Measurements from ENCODE around the gene ICE2.
"Not testable (repeated sequence)": the region's sequence is repeated elsewhere in the genome, so short reads cannot be mapped to it uniquely, and the experiment has no call there.

ICE2 gene

DNA sequence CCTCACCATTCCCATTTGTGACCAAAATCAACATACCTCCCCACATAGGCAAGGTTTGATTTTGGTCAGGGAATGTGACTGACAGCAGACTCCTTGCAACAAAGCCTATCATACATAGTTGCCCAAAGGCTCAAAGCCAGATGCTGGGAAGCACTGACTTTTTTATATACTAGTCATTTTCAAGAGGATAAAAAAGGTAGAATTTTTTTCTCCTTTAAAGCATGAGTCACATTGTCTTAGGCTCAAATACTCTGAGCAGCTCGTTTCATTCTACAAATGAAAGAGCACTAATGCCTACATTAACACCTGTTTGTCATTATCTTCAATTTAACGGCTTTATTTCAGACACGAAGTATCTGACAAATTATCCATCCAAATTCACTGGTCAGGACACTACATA lies 36.2 kb downstream of the ICE2 start:
- DNase-seq: no peak

DNA sequence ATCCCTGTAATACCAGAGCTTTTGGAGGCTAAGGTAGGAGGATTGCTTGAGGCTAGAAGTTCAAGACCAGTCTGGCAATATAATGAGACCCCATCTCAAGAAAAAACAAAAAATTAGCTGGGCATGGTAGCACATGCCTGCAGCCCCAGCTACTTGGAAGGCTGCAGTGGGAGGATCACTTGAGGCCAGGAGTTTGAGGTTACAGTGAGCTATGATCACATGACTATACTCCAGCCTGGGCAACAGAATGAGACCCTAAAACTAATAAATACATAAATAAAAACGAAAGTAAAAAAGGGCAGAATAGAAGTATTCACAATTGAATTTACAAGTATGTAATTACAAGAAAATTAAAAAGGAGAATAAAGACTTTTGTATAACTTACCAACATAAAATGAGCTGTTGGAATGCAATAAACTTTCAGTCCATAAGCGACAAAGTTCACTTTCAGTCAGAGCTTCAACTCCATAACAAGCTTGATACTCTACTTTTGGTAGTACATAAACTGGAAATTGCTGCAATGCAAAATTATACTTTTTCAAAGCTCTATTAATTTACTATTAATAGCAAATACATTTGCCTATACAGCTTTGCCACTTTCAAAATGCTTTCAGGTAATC lies 36.8 kb downstream of the ICE2 start:
- DNase-seq: no peak

DNA sequence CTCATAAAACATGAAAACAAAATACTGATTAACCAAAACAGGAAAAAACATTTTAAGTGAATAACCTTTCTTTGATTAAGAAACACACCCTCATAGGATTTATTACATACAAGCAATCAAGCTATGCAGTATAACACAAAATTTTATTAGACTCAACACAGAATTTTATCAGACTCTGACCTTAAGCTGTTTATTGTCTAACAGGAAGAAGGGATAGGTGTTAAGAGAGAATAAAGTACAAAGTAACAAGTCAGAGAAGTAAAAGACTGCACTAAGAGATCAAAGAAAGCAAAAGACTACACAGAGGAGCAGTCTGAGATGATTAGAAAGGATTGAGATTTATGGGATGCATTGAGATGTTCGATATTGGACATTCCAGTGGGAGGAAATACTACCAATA lies 37.6 kb downstream of the ICE2 start:
- no peak for DNase-seq

DNA sequence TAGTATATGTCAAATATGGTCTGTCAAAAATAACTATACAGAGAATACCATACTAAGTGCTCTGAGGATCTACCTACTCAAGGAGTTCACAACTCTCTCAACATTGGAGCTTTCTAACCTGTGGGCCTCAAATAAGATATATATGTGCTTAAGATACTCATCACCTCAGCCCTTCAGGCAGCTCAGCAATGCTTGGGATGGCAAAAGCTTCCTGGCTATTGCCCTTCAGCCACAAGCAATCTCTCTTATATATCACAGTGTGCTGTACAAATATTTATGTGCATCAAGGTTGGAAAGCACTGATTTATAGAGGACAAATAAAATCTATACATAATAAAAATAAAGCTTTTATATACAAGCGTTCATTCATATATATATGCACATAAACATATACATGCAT lies 40.3 kb downstream of the ICE2 start:
- DNase-seq: no peak

DNA sequence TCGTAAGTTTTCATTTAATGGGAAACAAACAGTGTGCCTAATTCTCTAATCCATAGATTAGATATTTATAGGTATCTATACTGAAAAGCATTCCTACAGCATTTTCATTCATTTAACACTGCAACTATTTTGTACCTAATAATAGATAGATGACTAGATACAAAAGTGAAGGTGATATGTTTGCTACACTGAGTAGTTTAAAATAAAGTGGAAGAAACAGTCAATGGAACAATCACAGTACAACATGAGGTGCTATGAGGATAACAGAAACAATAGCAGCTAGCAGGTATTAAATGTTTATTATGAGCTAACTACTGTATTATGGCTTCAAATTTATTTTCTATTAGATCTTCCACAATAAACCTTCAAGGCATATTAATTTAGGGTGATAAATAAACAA lies 50.0 kb downstream of the ICE2 start:
- DNase-seq: no peak

DNA sequence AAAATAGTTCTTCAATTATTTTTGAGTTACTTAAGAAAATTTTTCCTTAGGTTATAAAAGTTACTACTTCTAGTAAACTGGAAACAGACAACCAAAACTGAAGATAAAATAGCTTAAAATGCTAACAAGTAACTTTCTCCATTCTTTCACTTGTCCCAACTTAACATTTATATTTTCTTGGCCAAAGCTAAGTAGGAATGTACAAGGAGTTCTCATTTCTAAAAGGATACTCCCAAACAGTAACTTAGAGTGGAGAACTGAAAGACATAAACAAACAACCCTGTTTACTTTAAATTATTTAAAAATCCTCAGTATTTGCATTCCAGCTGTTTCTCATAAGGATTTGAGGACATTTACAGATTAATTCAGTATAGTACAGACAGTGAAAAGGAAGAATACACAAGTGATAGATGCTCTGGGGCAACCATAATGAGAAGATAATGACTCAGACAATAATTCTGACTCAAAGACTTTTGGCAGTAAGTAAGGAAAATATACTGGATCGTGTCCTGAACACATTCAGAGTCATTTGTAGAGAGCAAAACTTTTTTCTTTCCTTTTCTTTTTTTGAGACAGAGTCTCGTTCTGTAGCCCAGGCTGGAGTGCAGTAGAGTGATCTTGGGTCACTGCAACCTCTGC lies 52.0 kb downstream of the ICE2 start:
- no peak for DNase-seq

DNA sequence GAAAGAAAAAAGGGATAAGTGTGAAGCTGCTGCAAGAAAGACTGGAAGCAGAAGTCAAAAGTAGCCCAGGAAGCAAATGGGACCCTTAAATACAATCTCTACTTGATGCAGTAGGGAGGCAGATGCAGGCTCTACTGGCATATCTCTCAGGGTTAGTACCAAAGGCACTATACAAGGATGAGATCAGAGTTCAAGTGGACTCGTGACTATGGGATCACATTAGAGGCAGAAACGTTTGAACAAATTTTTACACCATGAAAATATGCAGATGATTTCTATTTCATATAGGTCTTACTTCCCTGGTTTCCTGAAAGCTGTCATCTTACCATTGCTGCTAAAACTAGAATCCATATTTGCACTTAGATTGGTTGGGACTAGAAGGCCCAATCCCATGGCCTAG lies 53.5 kb downstream of the ICE2 start:
- DNase-seq: no peak

DNA sequence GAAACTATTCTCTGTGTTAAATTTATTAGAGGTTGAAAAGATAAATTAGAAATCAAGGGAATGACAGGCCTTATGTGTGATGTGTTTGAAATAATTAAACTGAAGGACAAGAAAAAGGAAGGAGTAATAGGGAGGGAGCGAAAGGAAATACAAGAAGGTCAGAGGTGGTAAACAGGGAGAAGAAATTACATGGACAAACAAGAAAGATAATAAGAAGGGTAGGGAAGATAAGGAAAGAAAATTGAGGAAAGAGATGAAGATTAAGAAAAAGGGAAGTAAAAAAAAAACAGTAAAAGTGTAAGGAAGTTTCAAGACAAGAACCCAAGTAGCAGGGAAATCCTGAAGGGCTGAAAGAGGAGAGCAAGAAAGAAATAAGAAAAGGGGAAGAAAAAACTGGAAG lies 54.9 kb downstream of the ICE2 start:
- DNase-seq: no peak

DNA sequence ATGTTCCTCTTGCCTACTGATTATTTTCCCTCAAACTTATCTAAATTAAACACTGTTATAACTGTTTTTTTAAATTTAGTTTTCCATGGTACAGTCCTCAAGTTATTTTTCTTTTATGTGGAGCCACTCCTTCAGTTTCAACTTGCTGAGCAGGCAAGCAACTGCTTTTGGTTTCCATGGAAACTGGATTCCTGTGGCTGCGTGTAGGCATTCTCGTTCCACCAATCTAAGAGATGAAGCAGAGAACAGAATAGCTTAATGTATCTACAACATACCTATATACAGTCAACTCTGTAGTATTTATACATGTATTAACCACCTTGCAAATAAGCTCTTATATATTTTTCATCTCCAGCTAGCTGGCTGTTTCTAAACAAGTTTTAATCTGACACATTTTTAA lies 55.4 kb downstream of the ICE2 start:
- no peak for DNase-seq

DNA sequence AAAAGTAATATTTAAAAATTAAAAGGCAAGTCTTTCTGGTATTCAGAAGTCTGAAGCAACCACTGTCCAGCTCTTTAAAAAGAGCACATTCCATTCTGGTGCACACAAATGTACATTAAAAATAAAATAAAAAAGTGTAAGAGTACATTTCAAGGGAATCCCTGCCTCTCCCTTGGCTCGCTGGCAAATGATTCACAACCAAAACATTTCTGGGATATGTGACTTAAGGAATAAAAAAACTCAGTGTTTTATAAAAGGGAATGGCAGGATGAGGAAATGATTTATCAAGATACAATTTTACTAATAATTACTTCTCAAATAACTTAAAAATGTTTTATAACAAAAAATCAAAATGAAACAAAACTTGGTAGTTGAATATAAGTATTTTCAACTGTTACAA lies 57.4 kb downstream of the ICE2 start:
- DNase-seq: no peak

DNA sequence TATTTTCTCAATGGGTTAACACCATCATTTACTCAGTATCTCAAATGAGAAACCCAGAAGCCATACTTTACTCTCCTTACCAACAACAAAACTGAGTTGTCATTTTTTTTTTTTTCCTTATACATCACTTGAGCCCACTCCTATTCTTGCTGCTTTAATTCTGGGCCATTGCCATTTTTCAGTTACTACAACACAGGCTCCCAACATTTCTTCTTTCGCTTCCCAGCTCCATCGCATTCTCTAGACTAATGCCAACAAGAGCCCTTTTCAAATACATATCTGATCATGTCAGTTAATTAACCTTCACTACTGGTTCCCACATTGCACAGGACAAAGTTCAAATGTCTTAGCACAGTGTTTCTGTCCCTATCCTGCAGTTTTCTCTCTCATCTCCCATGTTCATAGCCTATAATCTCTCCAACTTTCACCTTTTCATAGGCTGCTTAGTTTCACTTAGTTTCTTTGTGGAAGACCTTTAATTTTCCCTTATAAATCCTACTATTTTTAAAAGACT lies 58.7 kb downstream of the ICE2 start:
- no peak for DNase-seq

DNA sequence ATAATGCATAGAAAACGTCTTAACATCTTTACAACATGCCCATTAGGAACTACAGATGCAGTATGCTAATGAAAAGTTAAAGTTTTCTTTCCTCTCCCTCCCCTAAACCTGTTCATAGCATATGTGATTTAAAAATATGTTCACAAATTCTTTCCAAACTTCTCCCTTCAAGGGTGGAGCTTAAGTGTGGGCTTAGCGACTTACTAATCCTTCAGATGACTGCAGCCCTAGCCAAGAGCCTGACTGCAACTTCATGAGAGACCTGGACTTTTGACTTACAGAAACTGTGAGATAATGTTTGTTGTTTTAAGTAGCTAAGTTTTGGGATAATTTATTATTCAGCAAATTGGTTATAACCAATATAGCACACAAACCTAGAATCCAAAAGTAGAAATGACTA lies 59.2 kb downstream of the ICE2 start:
- no peak for DNase-seq

DNA sequence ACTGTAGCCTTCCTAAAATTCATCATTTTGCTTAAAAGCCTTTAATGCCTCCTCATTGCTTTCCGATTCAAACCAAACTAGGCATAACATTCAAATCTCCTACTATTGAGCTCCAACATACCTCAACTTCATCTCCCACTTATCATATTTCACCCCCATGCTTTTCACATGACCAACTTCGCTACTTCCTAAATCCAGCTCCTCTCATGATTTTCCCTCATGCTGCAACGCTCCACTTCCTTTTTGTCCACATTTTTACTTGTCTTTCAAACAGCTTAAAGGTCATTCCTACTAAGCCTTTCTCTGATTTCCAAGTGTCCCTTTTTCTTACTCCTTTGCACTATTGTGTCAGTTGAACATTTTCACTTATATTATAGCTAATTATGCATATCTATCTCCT lies 60.8 kb downstream of the ICE2 start:
- no peak for DNase-seq

DNA sequence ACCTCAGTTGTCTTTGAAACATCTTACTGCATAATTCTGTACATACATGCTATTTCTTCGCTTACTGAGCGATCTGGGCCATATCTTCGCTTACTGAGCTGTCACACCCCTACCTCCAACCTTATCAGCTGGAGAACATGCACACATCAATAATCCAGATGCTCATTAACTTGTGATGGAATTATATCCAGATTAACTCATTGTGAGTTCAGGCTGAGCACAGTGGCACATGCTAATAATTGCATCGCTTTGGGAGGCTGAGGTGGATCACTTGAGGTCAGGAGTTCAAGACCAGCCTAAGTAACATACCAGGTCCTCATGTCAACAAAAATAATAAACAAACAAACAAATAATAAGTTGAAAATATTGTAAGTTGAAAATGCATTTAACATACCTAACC lies 61.8 kb downstream of the ICE2 start:
- no peak for DNase-seq

DNA sequence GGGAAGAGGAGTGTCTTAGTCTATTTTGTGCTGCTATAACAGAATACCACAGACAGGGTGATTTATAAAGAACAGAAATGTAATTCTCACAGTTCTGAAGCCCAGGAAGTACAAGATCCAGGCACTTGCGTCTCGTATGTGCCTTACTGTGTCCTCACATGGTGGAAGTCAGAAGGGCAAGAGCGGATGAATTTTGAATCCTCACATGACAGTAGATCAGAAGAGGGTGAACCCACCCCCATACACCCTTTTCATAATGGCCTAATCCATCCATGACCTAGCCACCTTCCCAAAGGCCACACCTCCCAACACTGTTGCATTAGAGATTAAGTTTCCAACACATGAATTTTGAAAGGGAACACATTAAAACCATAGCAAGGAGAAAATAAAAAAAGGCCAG lies 62.5 kb downstream of the ICE2 start:
- no peak for DNase-seq

DNA sequence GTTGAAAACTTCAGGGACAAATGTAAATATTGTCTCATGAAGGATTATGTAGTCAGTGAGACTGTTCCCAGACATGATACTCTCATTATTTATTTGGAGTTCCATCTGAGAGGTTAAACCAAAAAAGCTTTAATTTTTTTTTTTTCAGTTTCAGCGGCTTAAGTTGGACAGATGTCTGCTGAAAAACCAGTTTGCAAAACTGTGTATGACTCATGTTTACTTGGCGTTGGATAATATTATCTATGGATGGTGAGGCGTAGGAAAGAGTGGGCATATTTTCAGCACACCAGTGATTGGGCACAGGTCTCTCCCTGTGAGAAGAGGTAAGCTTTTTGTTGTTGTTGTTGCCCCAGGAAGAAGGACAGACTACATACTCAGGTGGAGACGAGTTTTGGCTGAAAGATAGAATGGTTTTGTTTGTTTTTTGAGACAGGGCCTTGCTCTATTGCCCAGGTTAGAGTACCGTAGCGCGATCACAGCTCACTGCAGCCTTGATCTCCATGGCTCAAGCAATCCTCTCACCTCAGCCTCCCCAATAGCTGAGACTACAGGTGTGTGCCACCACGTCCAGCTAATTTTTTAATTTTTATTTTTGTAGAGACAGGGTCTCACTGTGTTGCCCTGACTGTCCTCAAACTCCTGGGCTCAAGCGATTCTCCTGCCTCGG lies 64.8 kb downstream of the ICE2 start:
- no peak for DNase-seq

DNA sequence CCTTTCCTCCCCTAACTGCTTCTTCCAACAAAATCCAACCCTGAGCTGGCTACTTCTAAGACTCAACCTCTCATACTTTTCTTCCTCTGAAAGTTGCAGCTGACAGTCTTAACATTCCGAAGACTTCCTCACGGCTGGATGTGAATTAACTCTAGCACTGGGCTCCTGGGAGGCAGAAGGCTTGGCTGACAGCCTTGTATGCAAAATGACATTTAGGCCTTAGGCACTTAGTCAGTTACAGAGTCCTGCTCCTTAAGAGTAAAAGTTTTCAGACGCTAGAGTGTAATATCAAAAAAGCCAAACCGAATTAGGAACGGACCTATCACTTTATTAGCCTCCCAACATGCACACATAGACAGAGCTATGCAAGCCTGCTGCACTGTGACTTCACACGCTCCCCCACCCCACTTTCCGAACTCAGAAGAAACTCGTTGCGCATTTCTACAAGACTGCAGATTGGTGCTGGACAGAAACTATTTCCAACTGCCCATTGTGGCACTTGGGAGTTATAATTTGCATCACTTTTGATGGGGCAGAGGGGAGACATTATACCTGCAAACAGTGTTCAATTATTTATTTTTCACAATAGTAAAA lies 65.6 kb downstream of the ICE2 start:
- no peak for DNase-seq

DNA sequence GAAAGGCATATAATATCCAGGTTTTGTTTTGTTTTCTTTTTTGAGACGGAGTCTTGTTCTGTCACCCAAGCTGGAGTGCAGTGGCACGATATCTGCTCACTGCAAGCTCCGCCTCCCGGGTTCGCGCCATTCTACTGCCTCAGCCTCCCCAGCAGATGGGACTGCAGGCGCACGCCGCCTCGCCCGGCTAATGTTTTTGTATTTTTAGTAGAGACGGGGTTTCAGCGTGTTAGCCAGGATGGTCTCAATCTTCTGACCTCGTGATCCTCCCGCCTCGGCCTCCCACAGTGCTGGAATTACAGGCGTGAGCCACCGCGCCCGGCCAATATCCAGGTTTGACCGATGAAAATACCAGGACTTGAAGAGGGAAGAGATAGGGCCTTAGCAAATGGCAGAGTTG lies 66.1 kb downstream of the ICE2 start:
- not testable (repeated sequence) for DNase-seq

DNA sequence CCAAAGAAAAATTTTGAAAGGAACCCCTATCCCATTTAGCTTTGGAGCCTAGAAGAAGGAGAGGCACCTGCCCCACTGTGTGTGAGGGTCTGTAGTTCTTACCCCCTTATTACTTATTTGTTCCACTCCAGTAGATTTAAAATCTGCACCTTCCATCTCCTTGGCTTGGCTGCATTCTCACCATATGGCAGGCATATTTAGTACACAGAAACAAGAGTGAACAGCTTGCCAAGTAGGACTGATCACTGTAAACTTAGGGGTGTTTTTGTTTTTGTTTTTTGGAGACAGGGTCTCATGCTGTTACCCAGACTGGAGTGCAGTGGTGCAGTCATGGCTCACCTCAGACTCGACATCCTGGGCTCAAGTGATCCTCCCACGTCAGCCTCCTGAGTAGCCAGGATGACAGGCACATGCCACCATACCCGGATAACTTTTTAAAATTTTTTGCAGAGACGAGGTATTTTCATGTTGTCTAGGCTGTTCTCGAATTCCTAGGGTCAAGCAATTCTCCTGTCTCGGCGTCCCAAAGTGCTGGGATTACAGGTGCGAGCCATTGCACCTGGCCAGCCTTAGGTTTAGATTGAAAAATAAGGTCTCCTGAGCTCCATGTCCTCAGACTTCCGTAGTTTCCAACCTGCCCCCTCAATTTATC lies 67.0 kb downstream of the ICE2 start:
- DNase-seq: no peak

DNA sequence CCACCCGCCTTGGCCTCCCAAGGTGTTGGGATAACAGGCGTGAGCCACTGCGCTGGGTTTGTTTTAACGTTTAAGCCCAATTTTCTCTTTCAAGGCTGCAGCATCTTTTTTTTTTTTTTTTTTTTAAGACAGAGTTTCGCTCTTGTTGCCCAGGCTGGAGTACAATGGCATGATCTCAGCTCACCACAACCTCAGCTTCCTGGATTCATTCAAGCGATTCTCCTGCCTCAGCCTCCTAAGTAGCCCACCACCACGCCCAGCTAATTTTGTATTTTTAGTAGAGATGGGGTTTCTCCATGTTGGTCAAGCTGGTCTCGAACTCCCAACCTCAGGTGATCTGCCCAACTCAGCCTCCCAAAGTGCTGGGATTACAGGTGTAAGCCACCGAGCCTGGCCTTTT lies 68.6 kb downstream of the ICE2 start:
- not testable (repeated sequence) for DNase-seq

DNA sequence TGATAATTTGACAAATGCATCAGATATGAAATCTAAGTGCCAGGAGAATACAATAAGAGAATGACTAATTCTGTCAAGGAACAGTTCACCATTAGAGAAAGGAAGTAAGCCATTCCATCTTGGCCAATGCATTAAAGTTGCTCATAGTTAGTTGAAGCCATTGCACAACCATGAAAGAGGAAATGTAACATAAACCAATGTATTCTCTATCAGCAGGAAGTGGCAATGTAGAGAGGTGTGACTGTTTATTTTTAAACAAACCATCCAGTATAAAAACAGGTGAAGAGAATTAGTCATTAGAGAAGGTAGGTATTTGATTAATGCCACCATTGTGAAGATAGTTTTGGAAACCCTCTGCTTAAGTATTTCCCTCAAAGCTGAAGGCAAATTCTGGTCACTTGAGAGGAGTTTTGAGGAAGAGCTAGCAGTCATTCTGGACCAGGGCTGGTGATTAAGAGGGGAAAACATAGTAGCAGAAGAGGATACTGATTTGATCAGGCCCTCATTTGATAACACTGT lies 70.4 kb downstream of the ICE2 start:
- DNase-seq: no peak

DNA sequence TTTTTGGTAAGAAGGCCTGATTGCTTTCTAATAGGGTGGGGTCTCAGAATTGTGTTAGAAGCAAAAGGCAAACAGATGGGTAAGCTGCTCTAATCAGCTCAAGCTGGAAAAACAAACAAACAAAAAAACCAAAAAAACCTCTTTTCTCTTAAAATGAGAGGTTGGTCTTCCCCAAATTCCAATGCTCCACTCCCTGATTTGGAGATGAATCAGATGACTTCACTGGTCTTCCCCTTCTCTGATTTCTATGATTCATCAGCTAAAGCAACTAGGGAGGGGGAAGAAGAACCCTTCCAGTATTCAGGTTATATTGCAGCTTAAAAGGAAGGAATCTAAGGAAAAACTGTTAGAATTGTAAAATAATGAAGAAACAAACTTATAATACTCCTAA lies 71.5 kb downstream of the ICE2 start:
- no peak for DNase-seq

Measured in CD4-positive, alpha-beta T cell treated with Interleukin-15 for 1 hour (primary cell).